CD4-positive, alpha-beta T cell (primary cell): Measurements from ENCODE around the gene DNAJC11. TPM values are rescaled to one million over a fixed set of nuclear protein-coding genes. Genes with fewer than 3 reads are reported as not detected.

Experiments used
- ATAC-seq: fragments of 200-7000 bp; cut with Tn5 transposase; one replicate; pipeline ENCODE4 v1.10.0; 2022; ENCODE audit warnings: mild to moderate bottlenecking; ENCODE audit not compliant: poor library complexity
- CTCF ChIA-PET: fragments of 350-600 bp; sonication (Branson Sonifier 250); formaldehyde crosslinking; loops from one replicate; lab custom pipeline; 2021; ENCODE audit warnings: antibody characterized with exemption, inconsistent platforms; lab: Charles Lee
- POLR2A ChIA-PET: fragments of 350-600 bp; sonication (Branson Sonifier 250); formaldehyde crosslinking; loops from one replicate; lab custom pipeline; 2021; ENCODE audit warnings: antibody characterized with exemption, inconsistent platforms; lab: Charles Lee
- DNase-seq, 14 experiments: peaks; one replicate each; pipeline ENCODE4 v3.0.0-alpha.2; 2013 to 2020; ENCODE audit warnings: mixed read lengths in 2 of 14
- H3K27ac ChIP-seq, 2 donors: one replicate each; pipeline versions ENCODE4 v1.5.1 to v1.7.0; 2013; ENCODE audit warnings: low read length in 2 of 2, low read depth in 1 of 2, mild to moderate bottlenecking in 1 of 2
- H3K27me3 ChIP-seq, 2 experiments: 1 replicate in 1 of 2; 2 replicates in 1 of 2; pipeline versions ENCODE4 v1.6.1 to v1.7.0; 2013; ENCODE audit warnings: low read length in 2 of 2, control low read depth in 1 of 2, mild to moderate bottlenecking in 1 of 2, moderate library complexity in 1 of 2; ENCODE audit not compliant: insufficient read depth in 2 of 2, control insufficient read depth in 1 of 2
- H3K36me3 ChIP-seq: one replicate; pipeline ENCODE4 v1.6.1; 2013; ENCODE audit warnings: low read length, control low read depth; ENCODE audit not compliant: insufficient read depth
- H3K4me1 ChIP-seq: one replicate; pipeline ENCODE4 v1.6.1; 2013; ENCODE audit warnings: low read length, control low read depth; ENCODE audit not compliant: insufficient read depth
- H3K4me3 ChIP-seq: one replicate; pipeline ENCODE4 v1.5.1; 2013; ENCODE audit warnings: mild to moderate bottlenecking, low read length, moderate library complexity
- H3K9me3 ChIP-seq, 2 experiments: 1 replicate in 1 of 2; 2 replicates in 1 of 2; pipeline versions ENCODE4 v1.6.1 to v1.7.0; 2013; ENCODE audit warnings: low read length in 2 of 2, mild to moderate bottlenecking in 2 of 2, control low read depth in 1 of 2, moderate library complexity in 1 of 2; ENCODE audit not compliant: control insufficient read depth in 1 of 2, insufficient read depth in 1 of 2
- H3K27ac Mint-ChIP-seq: one replicate; pipeline ENCODE4 v1.8.0; 2020; ENCODE audit warnings: mixed read lengths
- H3K27me3 Mint-ChIP-seq: one replicate; pipeline ENCODE4 v1.8.0; 2021; ENCODE audit warnings: mixed read lengths
- H3K36me3 Mint-ChIP-seq: one replicate; pipeline ENCODE4 v1.8.0; 2021; ENCODE audit warnings: low read depth, mixed read lengths
- H3K4me1 Mint-ChIP-seq: one replicate; pipeline ENCODE4 v1.8.0; 2021; ENCODE audit warnings: low read depth, mixed read lengths
- H3K4me3 Mint-ChIP-seq: one replicate; pipeline ENCODE4 v1.8.0; 2020; ENCODE audit warnings: mild to moderate bottlenecking, mixed read lengths
- H3K9me3 Mint-ChIP-seq: one replicate; pipeline ENCODE4 v1.8.0; 2020; ENCODE audit warnings: mixed read lengths
- CTCF ChIP-seq: fragments of 200-600 bp; IDR thresholded peaks from one replicate; pipeline ENCODE4 v1.8.0; 2022; ENCODE audit warnings: antibody characterized with exemption, mild to moderate bottlenecking
- intact Hi-C, 2 experiments: fragments of 100-400 bp; cut with DNase I in 1 of 2; cut with micrococcal nuclease in 1 of 2; formaldehyde crosslinking; loops; one replicate each; pipeline versions ENCODE4 v1.15.1 to v1.9.0; 2023 to 2025; cut with DNase I, micrococcal nuclease
- total RNA-seq, 174 experiments: library from RNA in 2 of 174; stranded (reverse) in 2 of 174; gene quantifications; one replicate each; pipeline ENCODE4 v1.2.3 and lab custom pipeline; 2021 to 2026

DNAJC11 gene
- total RNA-seq, 2 experiments from 2014 or later, result 20.6 to 24.0 TPM

DNA sequence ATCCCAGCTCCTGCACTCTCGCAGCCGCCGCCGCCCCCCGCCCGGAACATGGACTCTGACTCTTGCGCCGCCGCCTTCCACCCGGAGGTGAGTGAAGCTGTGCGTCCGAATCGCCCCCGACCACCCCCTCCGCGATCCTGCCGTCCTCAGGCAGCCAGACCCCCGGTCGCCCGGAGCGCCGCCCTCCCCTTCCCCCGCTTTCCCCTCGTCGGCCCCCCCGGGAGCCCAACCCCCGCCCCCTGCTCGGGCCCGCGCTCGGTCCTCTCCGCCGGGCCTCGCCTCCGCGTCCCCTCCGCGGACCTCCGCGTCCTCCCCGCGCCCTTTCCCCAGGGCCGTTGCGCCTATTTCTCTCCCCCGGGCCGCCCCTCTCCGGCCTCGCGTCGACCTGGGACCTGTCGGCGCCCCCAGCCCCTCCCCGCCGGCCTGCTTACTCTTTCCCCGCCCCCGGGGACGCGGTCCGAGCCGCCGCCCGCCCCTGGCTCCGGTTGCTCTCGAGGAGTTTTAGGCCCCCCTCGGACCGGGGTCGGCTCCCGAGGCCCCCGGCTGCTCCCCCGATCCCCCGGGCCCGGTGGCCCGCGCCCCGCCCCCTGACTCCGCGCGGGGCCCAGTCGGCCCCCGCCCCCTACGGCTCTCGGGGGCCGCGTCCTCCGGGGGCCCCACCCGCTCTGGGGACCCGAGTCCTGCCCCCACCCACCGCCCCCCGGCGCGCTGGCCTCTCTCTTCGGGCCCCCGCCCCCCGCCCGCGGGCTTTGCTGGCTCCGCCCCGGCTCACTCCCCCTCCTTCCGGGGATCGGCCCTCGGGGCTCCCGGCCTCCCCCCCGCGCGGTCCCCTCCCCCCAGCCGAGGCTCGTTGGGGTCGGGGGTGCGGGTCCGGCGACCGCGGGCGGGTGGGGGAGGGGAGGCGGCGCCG, 87.3 kb downstream of the DNAJC11 start:
- DNase-seq (peak in 11 of 14 experiments; percentile 36 to 71 (median 54)), ATAC-seq (no peak)
- Mint-ChIP-seq H3K27ac (no peak overlapping the region), H3K4me1 (peaks cover 26% of the 10 kb centered on the region), H3K4me3 (peak overlapping the region; percentile 98), H3K36me3 (peaks cover 22% of the 10 kb centered on the region), H3K9me3 (no peaks in the 10 kb centered on the region), H3K27me3 (no peaks in the 10 kb centered on the region)
- Histone ChIP-seq H3K4me1 (peaks cover 18% of the 10 kb centered on the region), H3K9me3 (no peaks in the 10 kb centered on the region), H3K27ac (peak overlapping the region in 1 of 2 donors; percentile 35), H3K36me3 (peaks cover 9% of the 10 kb centered on the region), H3K4me3 (peak overlapping the region; percentile 54), H3K27me3 (no peaks in the 10 kb centered on the region)
- TF ChIP-seq CTCF, result no peak
- intact Hi-C loops, result no loop called here
- POLR2A ChIA-PET, result interaction anchor here (1.1 to 1.3 kb wide), 3 partner anchors 11 to 35 kb away, joined by 7 to 20 read pairs (median 7); partner anchors contain the start of genes KLHL21 and ZBTB48
- CTCF ChIA-PET, result interaction anchor here (0.8 kb wide), 2 partner anchors 11 to 60 kb away, joined by 3 read pairs; partner anchors contain the start of gene NOL9

GRCh38 chr1:6613361-6614018, 88.1 kb downstream of the DNAJC11 start, which contains the start of gene PHF13:
TSS of gene PHF13 (plus strand) at chr1:6613731. CDS start at chr1:6614067, 336 bp downstream.
- TF ChIP-seq CTCF, result no peak
- intact Hi-C loops, result loop anchor here (1.0 kb wide), 2 partner anchors 10 to 12 kb away; no protein-coding TSS in a partner anchor
- H3K27me3 ChIP-seq, result no peaks in the 10 kb centered on the region
- H3K4me3 ChIP-seq, result peak within 1 kb of the TSS; percentile 65
- DNase-seq, result peak; percentile 97 to 100 (median 99)
- H3K4me3 Mint-ChIP-seq, result peak within 1 kb of the TSS; percentile 98
- ChIA-PET POLR2A (interaction anchor here (1.1 to 1.3 kb wide), 3 partner anchors 10 to 34 kb away, joined by 7 to 20 read pairs (median 7); partner anchors contain the start of genes KLHL21 and ZBTB48), CTCF (interaction anchor here (0.8 kb wide), 2 partner anchors 10 to 59 kb away, joined by 3 read pairs; partner anchors contain the start of gene NOL9)
- peaks cover 4% of the 10 kb centered on the region for H3K36me3 ChIP-seq
- no peaks in the 10 kb centered on the region for H3K9me3 Mint-ChIP-seq
- peak within 1 kb of the TSS; percentile 90 for H3K27ac Mint-ChIP-seq
- peaks cover 14% of the 10 kb centered on the region for H3K36me3 Mint-ChIP-seq
- peak within 1 kb of the TSS; percentile 32 to 50 for H3K27ac ChIP-seq
- ATAC-seq, result peak; percentile 94
- H3K4me1 Mint-ChIP-seq, result peaks cover 26% of the 10 kb centered on the region
- no peaks in the 10 kb centered on the region for H3K9me3 ChIP-seq
- no peaks in the 10 kb centered on the region for H3K27me3 Mint-ChIP-seq
- peaks cover 18% of the 10 kb centered on the region for H3K4me1 ChIP-seq
